Stimulated activated effector memory CD8-positive, alpha-beta T cell treated with anti-CD3 and anti-CD28 coated beads, Interleukin-12 subunit alpha, Interleukin-12 subunit beta, amount 100 ng/mL, for 72 hours (primary cell): ENCODE data around the gene ANGPTL5.
A peak's percentile ranks its signal among the peaks of the same experiment; 100 is the strongest.
"Not testable (repeated sequence)": the region's sequence is repeated elsewhere in the genome, so short reads cannot be mapped to it uniquely, and the experiment has no call there.

ENCODE experiments used
- ATAC-seq: fragments of 150-1000 bp; cut with Tn5 transposase; 2 replicates; pipeline ENCODE4 v1.10.0; 2021
- DNase-seq, 2 donors: peaks; one replicate each; pipeline ENCODE4 v3.0.0; 2021 to 2022; ENCODE audit warnings: low spot score in 2 of 2
- H3K27ac Mint-ChIP-seq: one replicate; pipeline ENCODE4 v1.8.0; 2022; ENCODE audit warnings: mild to moderate bottlenecking, mixed read lengths
- H3K36me3 Mint-ChIP-seq: one replicate; pipeline ENCODE4 v1.8.0; 2022; ENCODE audit warnings: mild to moderate bottlenecking, mixed read lengths
- H3K4me1 Mint-ChIP-seq: one replicate; pipeline ENCODE4 v1.8.0; 2022; ENCODE audit warnings: mixed read lengths
- H3K4me3 Mint-ChIP-seq: one replicate; pipeline ENCODE4 v1.8.0; 2022; ENCODE audit warnings: mild to moderate bottlenecking, mixed read lengths
- H3K9me3 Mint-ChIP-seq: one replicate; pipeline ENCODE4 v1.8.0; 2022; ENCODE audit warnings: mixed read lengths

The ANGPTL5 gene

DNA sequence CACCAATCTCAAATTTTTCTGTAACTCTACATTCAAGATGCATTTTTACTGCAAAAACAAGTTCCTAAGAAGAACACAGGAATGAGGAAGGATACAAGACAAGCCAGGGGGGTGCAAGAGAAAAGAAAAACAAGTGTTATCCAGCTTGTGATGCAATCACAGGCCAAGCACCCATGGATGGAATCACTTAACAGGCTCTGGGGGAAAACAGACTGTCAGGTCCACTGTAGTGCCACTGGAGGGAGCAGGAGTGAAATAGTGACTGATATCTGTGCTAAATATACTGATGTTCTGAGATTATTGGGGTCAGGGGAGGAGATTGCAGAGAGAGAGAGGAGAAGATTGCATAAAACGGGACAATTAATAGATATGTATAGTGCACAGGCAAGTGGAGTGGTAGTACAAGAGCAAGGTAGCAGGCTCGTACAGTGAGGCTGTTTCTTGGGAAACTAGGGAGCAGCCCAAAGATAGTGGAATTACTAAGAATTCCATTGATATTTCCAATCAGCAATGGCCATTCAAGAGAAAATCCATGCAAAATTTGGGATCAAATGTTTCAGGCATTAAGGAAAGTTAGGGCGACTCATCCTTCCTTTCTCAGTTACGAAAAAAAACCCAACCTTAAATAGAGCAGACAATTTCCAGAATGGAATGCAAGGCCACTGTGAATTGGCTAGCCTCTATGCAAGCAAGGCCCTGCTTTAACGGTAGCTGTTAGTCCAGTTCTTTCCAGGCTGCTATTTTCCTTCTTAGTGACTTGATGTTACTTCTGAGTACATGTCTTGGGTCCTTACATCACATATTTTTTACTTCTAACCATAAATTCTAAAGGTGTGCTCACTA lies 53.7 kb downstream of the ANGPTL5 start:
- no peak overlapping the region for H3K27ac Mint-ChIP-seq
- no peaks in the 10 kb centered on the region for H3K36me3 Mint-ChIP-seq
- ATAC-seq: no peak
- no peak overlapping the region for H3K4me3 Mint-ChIP-seq
- no peak for DNase-seq
- H3K9me3 Mint-ChIP-seq: no peaks in the 10 kb centered on the region
- H3K4me1 Mint-ChIP-seq: peaks cover 4% of the 10 kb centered on the region

DNA sequence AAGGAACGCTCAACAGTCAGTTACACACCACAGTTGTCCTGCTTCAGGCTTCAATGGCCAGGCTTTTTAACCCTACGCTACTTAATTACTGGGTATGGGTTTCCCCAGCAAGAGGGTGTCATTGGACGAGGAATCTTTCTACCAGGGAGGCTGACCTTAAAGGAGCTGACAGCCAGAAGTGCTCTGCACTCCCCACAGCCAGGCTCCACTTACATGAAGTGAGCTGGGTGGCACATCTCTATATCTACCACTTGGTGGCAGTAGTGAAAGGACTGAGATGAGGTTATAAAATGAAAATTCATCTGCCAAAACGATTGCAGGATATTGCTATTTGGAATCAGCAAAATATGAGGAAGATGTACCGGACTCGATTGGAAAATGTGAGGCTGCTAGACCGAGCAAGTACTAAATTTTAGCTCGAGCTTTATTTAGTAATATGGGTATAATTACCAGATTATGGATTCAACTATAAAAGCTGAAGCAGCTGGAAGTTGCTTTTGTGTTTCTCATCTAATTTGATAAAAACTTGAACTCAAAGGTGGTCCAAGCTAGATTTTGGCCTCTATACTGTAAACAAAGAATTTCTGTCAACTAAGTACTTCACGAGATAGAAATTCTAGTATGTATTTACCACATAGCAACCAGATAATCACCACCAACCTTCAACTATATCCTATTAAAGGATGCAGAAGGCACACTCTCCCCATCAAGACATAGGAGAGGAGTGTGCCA lies 55.5 kb downstream of the ANGPTL5 start:
- no peaks in the 10 kb centered on the region for H3K36me3 Mint-ChIP-seq
- peak; percentile 68 for ATAC-seq
- no peak overlapping the region for H3K4me3 Mint-ChIP-seq
- no peaks in the 10 kb centered on the region for H3K9me3 Mint-ChIP-seq
- no peak overlapping the region for H3K27ac Mint-ChIP-seq
- DNase-seq: no peak
- peaks cover 4% of the 10 kb centered on the region for H3K4me1 Mint-ChIP-seq

- not testable (repeated sequence) for H3K36me3 Mint-ChIP-seq, H3K4me3 Mint-ChIP-seq, H3K27ac Mint-ChIP-seq, ATAC-seq, H3K4me1 Mint-ChIP-seq, H3K9me3 Mint-ChIP-seq, DNase-seq
Measured at GRCh38 chr11:101852260-101852659, 64.1 kb downstream of the ANGPTL5 start.

DNA sequence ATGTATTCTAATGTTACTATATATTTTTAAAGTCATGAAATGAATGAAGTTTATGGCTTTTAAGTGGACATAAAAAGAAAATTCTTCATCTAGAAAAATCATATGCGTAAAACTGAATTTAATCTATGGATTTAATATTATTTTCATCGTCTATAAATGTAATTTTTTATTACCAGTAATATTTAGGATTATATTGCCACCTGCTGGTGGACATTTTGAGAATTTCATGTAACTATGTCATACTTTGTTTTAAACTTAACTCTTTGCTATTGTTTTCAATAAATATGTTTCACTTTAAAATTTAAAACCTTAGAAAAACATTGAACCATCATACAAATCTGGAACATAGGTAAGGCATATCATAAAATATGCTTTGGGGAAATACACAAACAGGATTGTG lies 68.1 kb downstream of the ANGPTL5 start:
- H3K4me3 Mint-ChIP-seq: no peak overlapping the region
- DNase-seq (no peak), ATAC-seq (no peak)
- no peaks in the 10 kb centered on the region for H3K9me3 Mint-ChIP-seq
- H3K36me3 Mint-ChIP-seq: no peaks in the 10 kb centered on the region
- no peak overlapping the region for H3K27ac Mint-ChIP-seq
- no peaks in the 10 kb centered on the region for H3K4me1 Mint-ChIP-seq

DNA sequence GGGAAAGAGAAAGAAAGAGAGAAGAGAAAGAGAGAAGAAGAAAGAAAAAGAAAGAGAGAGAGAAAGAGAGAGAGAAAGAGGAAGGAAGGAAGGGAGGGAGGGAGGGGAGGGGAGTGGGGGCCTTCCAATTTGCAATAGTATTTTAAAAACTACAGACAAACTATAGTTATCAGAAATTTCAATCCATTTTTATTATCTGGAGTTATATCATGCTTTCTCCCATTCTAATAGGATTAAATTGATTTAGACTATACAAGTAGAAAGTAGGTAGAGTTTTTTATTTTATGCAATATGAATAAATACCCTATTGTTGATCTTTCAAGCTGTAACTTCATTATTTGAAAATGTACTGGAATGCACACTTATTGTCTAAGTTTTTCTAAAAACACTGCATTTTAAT lies 71.7 kb downstream of the ANGPTL5 start:
- DNase-seq (no peak), ATAC-seq (no peak)
- Mint-ChIP-seq H3K9me3 (no peaks in the 10 kb centered on the region), H3K36me3 (no peaks in the 10 kb centered on the region), H3K4me3 (no peak overlapping the region), H3K27ac (no peak overlapping the region), H3K4me1 (no peaks in the 10 kb centered on the region)

GRCh38 chr11:101840704-101841103 lies 75.6 kb downstream of the ANGPTL5 start:
- H3K9me3 Mint-ChIP-seq: no peaks in the 10 kb centered on the region
- ATAC-seq: no peak
- H3K4me3 Mint-ChIP-seq: no peak overlapping the region
- DNase-seq: no peak
- H3K27ac Mint-ChIP-seq: no peak overlapping the region
- H3K4me1 Mint-ChIP-seq: no peaks in the 10 kb centered on the region
- no peaks in the 10 kb centered on the region for H3K36me3 Mint-ChIP-seq
